GM10266 (cell line): Measurements from ENCODE around the gene PCSK9.

Source experiments
- DNase-seq: peaks from one replicate; pipeline ENCODE4 v3.0.0; 2012; ENCODE audit errors: extremely low spot score
- CTCF ChIP-seq: IDR thresholded peaks from 2 replicates; pipeline ENCODE4 v1.5.1; 2012; ENCODE audit warnings: mild to moderate bottlenecking, low read depth; ENCODE audit not compliant: control insufficient read depth, insufficient read depth; ENCODE audit errors: missing control alignments

The PCSK9 gene

GRCh38 chr1:55049914-55050278, 10.5 kb downstream of the PCSK9 start:
- no peak for DNase-seq
- TF ChIP-seq CTCF = no peak

GRCh38 chr1:55050283-55050682, 10.9 kb downstream of the PCSK9 start:
- no peak for TF ChIP-seq CTCF
- DNase-seq = no peak

GRCh38 chr1:55051169-55051568, 11.8 kb downstream of the PCSK9 start:
- TF ChIP-seq CTCF = no peak
- no peak for DNase-seq

- DNase-seq = no peak
- no peak for TF ChIP-seq CTCF
Observed at GRCh38 chr1:55051621-55052020, 12.3 kb downstream of the PCSK9 start.

- DNase-seq = no peak
- TF ChIP-seq CTCF = no peak
Observed at GRCh38 chr1:55052221-55053142, 13.1 kb downstream of the PCSK9 start.

GRCh38 chr1:55053265-55053954, 14.1 kb downstream of the PCSK9 start:
- no peak for DNase-seq
- TF ChIP-seq CTCF = no peak

- no peak for DNase-seq
Observed at GRCh38 chr1:55054396-55054795, 15.0 kb downstream of the PCSK9 start.

More at GRCh38 chr1:55054396-55054795, 15.0 kb downstream of the PCSK9 start:
- TF ChIP-seq CTCF = no peak
